Fibroblast of villous mesenchyme (primary cell): Measurements from ENCODE around the gene CPAMD8. TPM values are rescaled to one million over a fixed set of nuclear protein-coding genes. Genes with fewer than 3 reads are reported as not detected.
"Not testable (repeated sequence)": the region's sequence is repeated elsewhere in the genome, so short reads cannot be mapped to it uniquely, and the experiment has no call there.

Source experiments
- DNase-seq: peaks from one replicate; pipeline ENCODE4 v3.0.0-alpha.2; 2010; ENCODE audit warnings: low read depth
- H3K4me3 ChIP-seq: 2 replicates; pipeline ENCODE4 v1.5.1; 2011; ENCODE audit warnings: low read depth, mild to moderate bottlenecking, low read length
- CTCF ChIP-seq: IDR thresholded peaks from 2 replicates; pipeline ENCODE4 v1.5.1; 2012; ENCODE audit warnings: low read depth, mild to moderate bottlenecking, low read length; ENCODE audit not compliant: insufficient read depth
- total RNA-seq: library from RNA; depleted of rRNA; stranded (reverse); fragments of >200 nt; gene quantifications from 2 replicates; pipeline ENCODE4 v1.2.3, GENCODE V29; 2012

The CPAMD8 gene
- total RNA-seq, 1 donor, result 0.43 TPM

GRCh38 chr19:16988661-16989060, 37.9 kb downstream of the CPAMD8 start:
- TF ChIP-seq CTCF, result no peak
- no peak for DNase-seq
- H3K4me3 ChIP-seq, result no peak overlapping the region

GRCh38 chr19:16985403-16985802, 41.2 kb downstream of the CPAMD8 start:
- no peak overlapping the region for H3K4me3 ChIP-seq
- DNase-seq, result no peak
- no peak for TF ChIP-seq CTCF

GRCh38 chr19:16982586-16982985, 44.0 kb downstream of the CPAMD8 start:
- not testable (repeated sequence) for DNase-seq, H3K4me3 ChIP-seq

- no peak for DNase-seq
- no peak overlapping the region for H3K4me3 ChIP-seq
- no peak for TF ChIP-seq CTCF
Observed at GRCh38 chr19:16978839-16979802, 47.5 kb downstream of the CPAMD8 start.

- no peak for DNase-seq
- TF ChIP-seq CTCF, result no peak
Observed at GRCh38 chr19:16978156-16978555, 48.5 kb downstream of the CPAMD8 start.

GRCh38 chr19:16977306-16977705, 49.3 kb downstream of the CPAMD8 start:
- DNase-seq, result no peak
- H3K4me3 ChIP-seq, result no peak overlapping the region
- no peak for TF ChIP-seq CTCF

More at GRCh38 chr19:16978156-16978555, 48.5 kb downstream of the CPAMD8 start:
- H3K4me3 ChIP-seq, result no peak overlapping the region

- H3K4me3 ChIP-seq, result no peak overlapping the region
- no peak for TF ChIP-seq CTCF
- no peak for DNase-seq
Observed at GRCh38 chr19:16976446-16976845, 50.2 kb downstream of the CPAMD8 start.
